T-helper 2 cell treated with Interferon-gamma antibody and Interleukin-4, amounts not matched to agents 5 μg/mL and 100 μg/mL, for 36 hours (primary cell): Measurements from ENCODE around the gene SLC18A2.

Experiments used
- DNase-seq: peaks from one replicate; pipeline ENCODE4 v3.0.0; 2021; ENCODE audit warnings: low spot score
- H3K27ac Mint-ChIP-seq: one replicate; pipeline ENCODE4 v1.8.0; 2021; ENCODE audit warnings: mild to moderate bottlenecking, mixed read lengths
- H3K27me3 Mint-ChIP-seq: one replicate; pipeline ENCODE4 v1.8.0; 2021; ENCODE audit warnings: low read depth, mixed read lengths
- H3K36me3 Mint-ChIP-seq: one replicate; pipeline ENCODE4 v1.8.0; 2021; ENCODE audit warnings: low read depth, mixed read lengths
- H3K4me1 Mint-ChIP-seq: one replicate; pipeline ENCODE4 v1.8.0; 2021; ENCODE audit warnings: low read depth, mixed read lengths
- H3K4me3 Mint-ChIP-seq: one replicate; pipeline ENCODE4 v1.8.0; 2022; ENCODE audit warnings: mild to moderate bottlenecking, moderate library complexity, mixed read lengths
- H3K9me3 Mint-ChIP-seq: one replicate; pipeline ENCODE4 v1.8.0; 2021; ENCODE audit warnings: mixed read lengths

The SLC18A2 gene

DNA sequence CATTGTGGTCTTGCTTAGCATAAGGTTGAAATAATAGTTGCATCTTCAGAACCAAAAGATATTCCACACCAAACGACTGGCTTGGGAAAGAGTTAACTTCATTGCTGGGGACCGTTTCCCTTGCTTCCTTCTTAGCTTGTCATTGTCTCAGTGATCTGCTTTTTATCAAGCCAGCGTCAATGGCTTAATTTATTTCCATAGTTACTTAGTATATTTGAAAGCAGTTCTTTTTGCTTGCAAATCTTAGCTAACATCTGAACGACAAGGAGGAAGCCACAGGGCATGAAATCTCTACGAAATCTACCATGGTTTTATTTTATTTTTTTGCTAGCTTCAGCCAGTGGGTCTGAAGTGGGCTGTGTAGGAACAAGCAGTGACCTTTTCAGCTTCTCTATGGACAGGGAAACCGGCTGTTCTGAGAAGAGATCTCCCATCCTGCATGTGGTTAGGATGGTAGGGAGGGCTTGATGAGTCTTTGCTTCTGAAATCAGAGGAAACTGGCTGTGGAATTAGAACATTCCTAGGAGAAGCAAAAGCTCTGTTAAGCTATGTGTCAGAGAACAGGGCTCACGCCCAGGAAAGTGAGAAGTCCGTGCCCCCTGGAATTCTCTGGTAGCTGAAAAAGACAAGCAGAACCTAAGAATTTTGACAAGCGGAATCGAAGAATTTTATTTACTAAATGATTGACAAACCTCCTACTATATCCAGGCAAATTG, 8.0 kb downstream of the SLC18A2 start:
- Mint-ChIP-seq H3K27ac (no peak overlapping the region), H3K4me3 (no peak overlapping the region), H3K36me3 (no peaks in the 10 kb centered on the region), H3K9me3 (no peaks in the 10 kb centered on the region), H3K4me1 (no peaks in the 10 kb centered on the region), H3K27me3 (peaks cover 32% of the 10 kb centered on the region)
- DNase-seq, result no peak

DNA sequence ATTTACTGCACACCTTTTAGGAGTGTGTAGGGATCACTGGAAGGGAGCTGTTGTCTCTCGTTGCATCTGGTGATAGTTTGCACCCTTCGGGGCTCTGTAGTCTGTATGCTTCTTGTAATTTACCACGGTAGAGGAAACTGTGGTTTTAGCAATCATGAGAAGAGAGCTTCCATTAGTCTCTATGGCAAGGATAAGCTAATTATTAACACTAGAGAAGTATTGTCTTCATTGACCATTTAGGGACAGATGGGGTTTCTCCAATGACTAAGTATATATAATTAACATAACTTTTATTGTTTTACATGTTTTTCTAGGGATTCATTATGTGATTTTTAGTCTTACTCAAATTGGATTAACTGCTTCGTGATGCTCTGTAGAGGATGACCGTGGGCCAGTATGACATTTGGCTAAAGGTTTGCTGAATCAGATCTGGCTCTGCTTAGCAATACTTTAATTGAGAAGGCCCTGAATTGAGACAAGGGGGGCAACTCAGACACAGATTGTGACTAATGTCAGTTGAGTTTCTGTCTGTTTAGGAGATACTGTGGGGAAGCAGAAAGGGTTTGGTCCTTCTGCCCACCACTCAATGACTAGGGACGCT, 8.7 kb downstream of the SLC18A2 start:
- Mint-ChIP-seq H3K4me3 (no peak overlapping the region), H3K27me3 (peaks cover 28% of the 10 kb centered on the region), H3K9me3 (no peaks in the 10 kb centered on the region), H3K36me3 (no peaks in the 10 kb centered on the region), H3K27ac (no peak overlapping the region), H3K4me1 (no peaks in the 10 kb centered on the region)
- no peak for DNase-seq

DNA sequence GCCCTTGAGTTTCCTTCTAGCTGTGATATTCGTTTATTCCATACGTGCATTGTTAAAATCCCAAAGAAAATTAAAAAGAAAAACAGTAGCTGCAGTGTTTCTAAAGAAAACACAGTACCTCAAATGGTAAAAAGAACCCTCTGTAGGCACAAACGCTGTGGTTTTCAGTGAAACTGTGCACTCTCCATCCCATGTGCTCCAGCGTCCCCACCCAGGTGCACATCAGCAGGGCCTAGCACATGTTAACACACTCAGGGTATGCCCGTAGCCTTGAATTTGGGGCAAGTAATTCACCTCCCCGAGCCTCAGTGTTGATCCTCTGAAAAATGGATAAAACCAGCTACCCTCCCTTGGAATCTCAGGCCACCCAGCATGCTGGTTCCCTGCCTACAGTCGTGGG, 9.5 kb downstream of the SLC18A2 start:
- H3K27ac Mint-ChIP-seq, result no peak overlapping the region
- DNase-seq, result no peak
- H3K27me3 Mint-ChIP-seq, result peaks cover 20% of the 10 kb centered on the region
- no peaks in the 10 kb centered on the region for H3K36me3 Mint-ChIP-seq
- H3K9me3 Mint-ChIP-seq, result no peaks in the 10 kb centered on the region
- no peaks in the 10 kb centered on the region for H3K4me1 Mint-ChIP-seq
- no peak overlapping the region for H3K4me3 Mint-ChIP-seq

DNA sequence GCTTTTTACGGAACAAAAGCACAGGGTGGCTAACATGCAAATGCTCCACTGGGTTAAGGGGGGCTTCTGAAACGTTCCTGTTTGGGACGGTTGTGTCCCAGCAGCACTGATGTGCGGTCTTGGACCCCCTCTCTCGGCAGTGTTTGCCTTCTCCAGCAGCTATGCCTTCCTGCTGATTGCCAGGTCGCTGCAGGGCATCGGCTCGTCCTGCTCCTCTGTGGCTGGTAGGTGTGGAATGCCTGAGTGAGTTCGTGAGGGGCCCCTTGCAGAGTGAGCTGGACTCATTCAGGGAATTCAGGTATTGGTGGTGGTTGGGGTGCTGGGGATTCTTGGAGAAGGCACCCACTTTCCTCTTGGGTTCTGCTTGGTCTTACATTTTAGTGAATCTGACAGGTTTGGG, 13.0 kb downstream of the SLC18A2 start:
- H3K4me1 Mint-ChIP-seq, result no peaks in the 10 kb centered on the region
- no peak for DNase-seq
- H3K27ac Mint-ChIP-seq, result no peak overlapping the region
- H3K36me3 Mint-ChIP-seq, result no peaks in the 10 kb centered on the region
- H3K27me3 Mint-ChIP-seq, result peaks cover 10% of the 10 kb centered on the region
- H3K9me3 Mint-ChIP-seq, result no peaks in the 10 kb centered on the region
- no peak overlapping the region for H3K4me3 Mint-ChIP-seq

DNA sequence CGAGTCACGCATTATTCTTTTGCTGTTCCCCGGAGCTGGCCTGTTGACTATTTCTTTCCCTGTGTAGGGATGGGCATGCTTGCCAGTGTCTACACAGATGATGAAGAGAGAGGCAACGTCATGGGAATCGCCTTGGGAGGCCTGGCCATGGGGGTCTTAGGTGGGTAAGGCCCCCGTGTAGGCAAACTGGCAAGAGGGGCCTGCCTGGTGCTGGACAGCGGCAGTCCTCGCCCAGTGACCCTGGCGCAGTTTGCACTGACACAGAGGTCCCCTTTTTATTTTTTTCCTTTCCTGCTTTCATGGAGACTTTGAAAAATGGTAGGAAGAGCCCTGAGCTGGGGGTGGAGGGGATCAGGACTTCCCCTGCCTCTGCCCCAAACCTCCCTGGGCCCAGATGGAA, 13.4 kb downstream of the SLC18A2 start:
- H3K4me1 Mint-ChIP-seq, result peaks cover 3% of the 10 kb centered on the region
- H3K27me3 Mint-ChIP-seq, result peaks cover 11% of the 10 kb centered on the region
- no peak overlapping the region for H3K27ac Mint-ChIP-seq
- no peaks in the 10 kb centered on the region for H3K9me3 Mint-ChIP-seq
- no peak for DNase-seq
- no peaks in the 10 kb centered on the region for H3K36me3 Mint-ChIP-seq
- no peak overlapping the region for H3K4me3 Mint-ChIP-seq

DNA sequence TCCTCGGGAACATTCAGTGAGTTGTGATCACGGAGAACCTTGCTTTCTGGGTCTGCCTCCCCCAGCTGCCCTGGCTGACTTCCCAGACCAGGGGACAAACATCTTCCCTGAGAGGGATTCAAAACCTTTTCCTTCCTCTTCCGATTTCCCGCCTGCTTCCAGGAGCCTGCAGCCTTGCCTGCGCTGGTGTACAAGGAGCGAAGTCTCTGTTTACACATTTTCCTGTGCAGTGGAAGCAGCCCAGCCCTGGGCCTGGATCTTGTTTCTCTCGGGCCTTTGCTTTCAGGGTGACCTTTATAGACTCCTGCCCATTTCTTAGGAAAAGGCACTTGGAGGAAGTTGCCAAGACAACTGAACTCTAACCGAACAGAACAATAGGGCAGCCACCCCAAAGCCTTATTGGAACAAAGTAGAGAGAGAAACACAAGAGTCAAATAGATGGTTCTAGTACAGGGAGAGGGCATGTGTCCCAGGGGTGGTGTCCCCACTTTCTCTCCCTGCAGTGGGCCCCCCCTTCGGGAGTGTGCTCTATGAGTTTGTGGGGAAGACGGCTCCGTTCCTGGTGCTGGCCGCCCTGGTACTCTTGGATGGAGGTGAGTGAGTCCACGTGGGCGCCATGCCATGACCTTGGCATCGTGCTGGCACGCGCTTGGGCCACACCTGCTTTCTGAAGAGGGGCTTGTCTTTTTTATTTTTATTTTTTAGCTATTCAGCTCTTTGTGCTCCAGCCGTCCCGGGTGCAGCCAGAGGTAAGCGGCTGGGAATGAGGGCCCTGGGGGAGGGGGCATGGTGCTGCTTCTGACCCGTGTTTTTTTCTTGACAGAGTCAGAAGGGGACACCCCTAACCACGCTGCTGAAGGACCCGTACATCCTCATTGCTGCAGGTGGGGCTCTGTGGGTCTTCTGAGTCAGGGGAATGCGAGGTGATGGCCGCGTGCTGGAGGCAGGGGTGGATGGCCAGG, 14.1 kb downstream of the SLC18A2 start:
- peaks cover 9% of the 10 kb centered on the region for H3K27me3 Mint-ChIP-seq
- H3K27ac Mint-ChIP-seq, result no peak overlapping the region
- H3K4me3 Mint-ChIP-seq, result no peak overlapping the region
- no peaks in the 10 kb centered on the region for H3K9me3 Mint-ChIP-seq
- peaks cover 8% of the 10 kb centered on the region for H3K4me1 Mint-ChIP-seq
- no peak for DNase-seq
- no peaks in the 10 kb centered on the region for H3K36me3 Mint-ChIP-seq

DNA sequence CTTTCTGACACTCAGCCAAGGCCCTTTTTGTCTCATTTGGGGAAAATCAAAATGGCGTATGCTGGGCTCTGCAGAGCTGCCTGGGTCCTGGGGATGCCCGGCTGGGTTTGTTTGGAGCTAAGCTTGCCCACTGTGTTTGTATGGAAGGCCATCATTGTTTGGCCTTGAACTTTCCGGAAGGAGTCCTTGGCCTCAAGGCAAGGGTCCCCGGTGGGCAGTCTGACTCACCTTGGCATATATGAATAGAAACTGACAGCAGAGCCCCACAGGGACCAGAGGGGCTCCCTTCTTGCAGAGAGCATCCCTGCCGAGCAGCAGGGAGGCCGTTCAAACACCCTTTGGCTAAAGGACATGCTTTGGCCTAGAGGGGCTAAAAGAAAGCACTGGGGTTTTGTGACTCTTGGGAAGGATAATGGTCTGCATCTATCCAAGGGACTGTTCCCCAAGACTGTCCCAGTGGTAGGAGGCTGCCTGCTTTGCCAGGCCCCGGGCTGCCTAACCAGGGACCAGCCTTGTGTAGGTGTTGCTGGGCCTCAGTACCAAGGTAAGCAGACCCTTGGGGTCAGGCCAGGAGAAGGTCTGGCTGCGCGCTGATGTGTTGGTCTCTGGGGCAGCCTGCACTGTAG, 15.0 kb downstream of the SLC18A2 start:
- Mint-ChIP-seq H3K4me1 (peaks cover 9% of the 10 kb centered on the region), H3K9me3 (no peaks in the 10 kb centered on the region), H3K27ac (no peak overlapping the region), H3K27me3 (peaks cover 12% of the 10 kb centered on the region), H3K4me3 (no peak overlapping the region), H3K36me3 (no peaks in the 10 kb centered on the region)
- no peak for DNase-seq

DNA sequence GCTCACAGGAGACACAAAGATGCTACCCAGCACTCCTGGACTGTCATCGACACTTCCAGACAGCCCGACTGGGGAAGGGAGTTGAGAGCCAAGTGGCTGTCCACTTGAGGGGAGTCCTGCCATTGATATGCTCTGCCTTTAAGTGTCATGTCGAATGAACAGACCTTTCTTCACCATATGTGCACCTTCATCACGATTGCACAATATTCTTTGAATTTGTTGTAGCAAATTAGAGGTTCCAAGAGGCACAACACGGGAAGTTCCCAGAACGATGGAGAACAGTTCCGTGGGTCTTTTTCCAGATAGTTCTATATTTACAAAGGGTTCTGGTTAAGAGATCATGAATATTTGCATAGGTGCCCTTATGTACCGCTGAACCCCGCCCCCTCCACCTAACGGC, 16.0 kb downstream of the SLC18A2 start:
- H3K9me3 Mint-ChIP-seq, result no peaks in the 10 kb centered on the region
- no peak for DNase-seq
- peaks cover 9% of the 10 kb centered on the region for H3K4me1 Mint-ChIP-seq
- no peak overlapping the region for H3K27ac Mint-ChIP-seq
- H3K27me3 Mint-ChIP-seq, result peaks cover 15% of the 10 kb centered on the region
- H3K4me3 Mint-ChIP-seq, result no peak overlapping the region
- H3K36me3 Mint-ChIP-seq, result no peaks in the 10 kb centered on the region

DNA sequence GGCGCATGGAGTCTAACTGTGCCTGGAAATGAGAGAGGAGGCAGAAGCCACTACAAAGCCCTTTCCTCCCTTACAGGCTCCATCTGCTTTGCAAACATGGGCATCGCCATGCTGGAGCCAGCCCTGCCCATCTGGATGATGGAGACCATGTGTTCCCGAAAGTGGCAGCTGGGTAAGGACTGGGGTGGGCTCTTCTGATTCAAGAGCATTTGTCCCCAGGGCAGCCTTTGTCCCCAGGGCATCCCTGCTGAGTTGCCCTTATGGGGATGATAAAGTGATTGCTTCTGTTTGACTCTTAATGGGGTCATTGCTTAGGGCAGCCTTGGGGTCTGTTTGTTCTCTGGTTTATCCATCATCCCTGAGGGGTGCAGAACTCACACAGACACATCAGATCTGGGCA, 16.8 kb downstream of the SLC18A2 start:
- Mint-ChIP-seq H3K27me3 (peaks cover 20% of the 10 kb centered on the region), H3K36me3 (no peaks in the 10 kb centered on the region), H3K4me3 (no peak overlapping the region), H3K4me1 (peaks cover 9% of the 10 kb centered on the region), H3K9me3 (no peaks in the 10 kb centered on the region), H3K27ac (no peak overlapping the region)
- DNase-seq, result no peak

DNA sequence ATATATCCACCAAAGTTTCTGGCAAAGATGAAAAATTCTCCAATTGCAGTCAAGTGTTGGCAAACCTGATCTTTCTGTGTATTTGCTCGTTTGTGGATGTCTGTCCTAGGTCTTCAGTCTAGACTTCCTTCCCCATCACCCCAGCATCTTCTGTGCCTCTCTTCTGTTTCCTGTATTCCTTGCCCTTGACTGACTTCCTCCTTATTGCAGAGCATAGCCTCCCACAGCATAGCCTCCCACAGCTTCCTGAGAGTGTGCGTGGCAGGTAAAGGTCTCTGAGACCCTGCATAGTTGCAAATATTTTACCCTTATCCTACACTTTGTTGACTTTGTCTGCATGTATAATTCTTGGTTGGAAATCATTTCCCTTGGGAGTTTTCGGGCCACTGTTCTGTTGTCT, 18.4 kb downstream of the SLC18A2 start:
- H3K9me3 Mint-ChIP-seq, result no peaks in the 10 kb centered on the region
- H3K4me1 Mint-ChIP-seq, result peaks cover 9% of the 10 kb centered on the region
- H3K4me3 Mint-ChIP-seq, result no peak overlapping the region
- H3K27ac Mint-ChIP-seq, result no peak overlapping the region
- no peaks in the 10 kb centered on the region for H3K36me3 Mint-ChIP-seq
- no peak for DNase-seq
- peaks cover 20% of the 10 kb centered on the region for H3K27me3 Mint-ChIP-seq

DNA sequence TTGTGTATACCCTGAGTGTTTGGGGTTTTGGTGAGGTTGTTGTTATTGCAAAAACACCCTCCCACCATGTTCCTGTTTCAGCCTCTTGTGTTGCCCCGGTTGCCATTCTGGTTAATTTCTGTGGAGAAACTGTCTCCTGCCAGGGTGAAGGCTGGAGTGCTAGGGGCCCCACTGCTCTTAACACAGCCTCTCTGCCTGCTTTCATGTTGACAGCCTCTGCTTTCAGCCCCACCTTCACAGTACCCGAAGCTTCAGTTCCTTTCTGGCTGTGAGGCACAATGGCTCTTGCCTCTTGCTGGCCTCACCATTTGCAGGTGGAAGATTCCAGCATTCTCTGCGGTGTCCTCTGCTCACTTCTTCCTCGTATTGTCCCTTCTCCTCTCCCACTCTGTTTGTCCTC, 19.2 kb downstream of the SLC18A2 start:
- Mint-ChIP-seq H3K9me3 (no peaks in the 10 kb centered on the region), H3K4me3 (peak overlapping the region; percentile 27), H3K27me3 (peaks cover 20% of the 10 kb centered on the region), H3K27ac (no peak overlapping the region), H3K4me1 (peaks cover 9% of the 10 kb centered on the region), H3K36me3 (no peaks in the 10 kb centered on the region)
- DNase-seq, result peak; percentile 14

DNA sequence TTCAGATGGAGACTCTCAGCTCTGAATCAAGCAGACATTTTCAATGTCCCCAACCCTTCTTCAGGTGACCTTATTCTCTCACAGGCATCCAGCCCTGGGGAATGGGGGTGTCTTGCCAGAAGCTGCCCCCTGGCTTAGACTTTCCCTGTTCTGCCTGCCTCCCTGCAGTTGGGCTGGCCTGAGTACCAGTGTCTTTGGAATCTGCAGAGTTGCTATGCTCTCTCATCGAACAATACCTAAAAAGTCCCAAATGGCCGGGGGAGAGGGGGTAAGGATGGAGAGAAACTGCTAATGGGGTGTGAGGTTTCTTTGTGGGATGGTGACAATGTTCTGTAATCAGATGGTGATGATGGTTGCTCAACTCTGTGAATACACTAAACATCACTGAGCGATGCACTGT, 20.6 kb downstream of the SLC18A2 start:
- Mint-ChIP-seq H3K27me3 (peaks cover 20% of the 10 kb centered on the region), H3K4me3 (no peak overlapping the region), H3K4me1 (peaks cover 9% of the 10 kb centered on the region), H3K36me3 (no peaks in the 10 kb centered on the region), H3K27ac (no peak overlapping the region), H3K9me3 (no peaks in the 10 kb centered on the region)
- DNase-seq, result no peak

DNA sequence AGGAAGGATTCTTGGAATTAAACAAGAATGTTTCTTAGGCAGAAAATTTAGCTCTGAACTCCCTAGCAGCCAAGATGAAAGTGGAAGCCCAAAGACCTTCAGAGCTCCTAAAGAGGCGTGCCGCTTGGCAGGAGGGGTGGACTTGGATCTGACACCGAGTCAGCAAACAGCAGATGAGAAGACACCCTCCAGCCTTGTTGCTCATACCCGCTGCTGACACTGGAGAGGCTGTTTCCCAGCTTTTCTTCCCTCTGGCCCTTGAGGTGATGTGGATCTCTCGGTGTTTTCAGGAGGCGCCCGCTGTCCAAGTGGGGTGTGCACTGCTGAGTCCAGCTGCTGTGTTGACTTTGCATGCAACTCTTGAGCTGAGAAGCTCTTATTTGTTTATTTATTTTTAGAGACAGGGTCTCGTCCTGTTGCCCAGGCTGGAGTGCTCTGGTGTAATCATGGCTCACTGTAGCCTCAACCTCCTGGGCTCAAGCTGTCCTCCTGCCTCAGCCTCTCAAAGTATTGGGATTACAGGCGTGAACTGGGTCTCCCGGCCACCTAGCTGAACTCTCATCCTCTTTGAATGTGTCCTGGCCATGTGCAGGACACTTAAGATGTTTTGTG, 21.5 kb downstream of the SLC18A2 start:
- H3K27me3 Mint-ChIP-seq, result peaks cover 20% of the 10 kb centered on the region
- no peaks in the 10 kb centered on the region for H3K9me3 Mint-ChIP-seq
- H3K4me3 Mint-ChIP-seq, result no peak overlapping the region
- no peaks in the 10 kb centered on the region for H3K36me3 Mint-ChIP-seq
- peaks cover 9% of the 10 kb centered on the region for H3K4me1 Mint-ChIP-seq
- no peak for DNase-seq
- no peak overlapping the region for H3K27ac Mint-ChIP-seq
